ENCODE data around the gene LAYN. TPM values are rescaled to one million over a fixed set of nuclear protein-coding genes. Genes with fewer than 3 reads are reported as not detected.

LAYN gene
- total RNA-seq, 6 experiments from 2014 or later: 0.19 to 2.0 (median 0.59) TPM

DNA sequence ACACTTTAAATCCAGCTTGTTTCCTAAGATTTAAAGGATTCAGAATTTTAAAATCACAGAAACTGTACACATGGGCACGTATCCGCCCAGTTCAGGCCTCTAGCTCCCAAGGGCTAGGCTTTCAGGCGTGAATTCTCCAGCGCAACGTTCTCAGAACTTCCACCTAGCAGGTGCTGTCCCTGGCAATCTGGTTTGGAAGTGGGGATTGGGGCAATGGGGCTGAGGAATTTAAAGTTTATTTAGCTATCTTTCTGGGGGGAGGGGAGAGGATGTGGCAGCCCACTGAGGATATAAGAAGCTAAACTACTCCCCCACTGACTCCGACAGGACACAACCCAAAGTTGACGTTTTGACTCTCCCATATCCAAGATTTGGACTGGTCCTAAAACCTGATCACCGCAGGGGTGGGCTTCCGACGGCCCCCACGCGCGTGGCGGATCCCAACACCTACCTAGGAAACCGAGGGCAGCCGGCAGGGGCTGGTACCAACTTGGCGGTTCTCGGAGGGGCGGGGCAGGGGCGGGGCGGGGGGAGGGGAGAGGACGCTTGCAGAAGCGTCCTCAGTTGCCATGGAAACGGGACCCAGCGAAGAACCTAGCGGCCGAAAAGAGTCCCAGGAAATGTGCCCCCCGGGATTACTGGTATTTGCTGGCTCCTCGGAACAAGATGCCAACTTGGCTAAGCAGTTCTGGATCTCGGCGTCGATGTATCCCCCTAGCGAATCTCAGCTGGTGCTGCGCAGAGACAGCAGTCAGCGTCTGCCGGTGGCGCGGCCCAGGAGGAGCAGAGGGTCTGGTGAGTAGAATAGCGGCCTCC lies 26.1 kb upstream of the LAYN start, which contains the start of gene HOATZ:
Gene HOATZ, plus strand, starts transcription at position 563 of the 816 bp plus-strand sequence. Its CDS starts 7 bp downstream, at position 570.
- intact Hi-C loops (cut with DNase I): no loop called here
- H3K9me3 ChIP-seq: no peaks in the 10 kb centered on the region
- H3K27ac ChIP-seq: no peak within 1 kb of the TSS
- H3K4me3 ChIP-seq: no peak within 1 kb of the TSS
- DNase-seq (no peak), ATAC-seq (no peak)
- WGBS (ENCODE audit: insufficient coverage, low coverage, low lambda C conversion rate, missing lambda C conversion rate): 16% methylated on average over 28 of the region's 39 CpGs
- no peak for TF ChIP-seq POLR2A (IDR thresholded peaks at IDR 0.05)
- TF ChIP-seq, protein P1, sequence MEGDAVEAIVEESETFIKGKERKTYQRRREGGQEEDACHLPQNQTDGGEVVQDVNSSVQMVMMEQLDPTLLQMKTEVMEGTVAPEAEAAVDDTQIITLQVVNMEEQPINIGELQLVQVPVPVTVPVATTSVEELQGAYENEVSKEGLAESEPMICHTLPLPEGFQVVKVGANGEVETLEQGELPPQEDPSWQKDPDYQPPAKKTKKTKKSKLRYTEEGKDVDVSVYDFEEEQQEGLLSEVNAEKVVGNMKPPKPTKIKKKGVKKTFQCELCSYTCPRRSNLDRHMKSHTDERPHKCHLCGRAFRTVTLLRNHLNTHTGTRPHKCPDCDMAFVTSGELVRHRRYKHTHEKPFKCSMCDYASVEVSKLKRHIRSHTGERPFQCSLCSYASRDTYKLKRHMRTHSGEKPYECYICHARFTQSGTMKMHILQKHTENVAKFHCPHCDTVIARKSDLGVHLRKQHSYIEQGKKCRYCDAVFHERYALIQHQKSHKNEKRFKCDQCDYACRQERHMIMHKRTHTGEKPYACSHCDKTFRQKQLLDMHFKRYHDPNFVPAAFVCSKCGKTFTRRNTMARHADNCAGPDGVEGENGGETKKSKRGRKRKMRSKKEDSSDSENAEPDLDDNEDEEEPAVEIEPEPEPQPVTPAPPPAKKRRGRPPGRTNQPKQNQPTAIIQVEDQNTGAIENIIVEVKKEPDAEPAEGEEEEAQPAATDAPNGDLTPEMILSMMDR (IDR thresholded peaks at IDR 0.05): no peak
- H3K36me3 ChIP-seq: no peaks in the 10 kb centered on the region
- H3K4me1 ChIP-seq: peaks cover 0 to 9% (median 4%) of the 10 kb centered on the region in 4 donors
- H3K27me3 ChIP-seq: peaks cover 0 to 28% of the 10 kb centered on the region in 2 donors

- TF ChIP-seq, protein P1 (IDR thresholded peaks at IDR 0.05): no peak
- TF ChIP-seq POLR2A (IDR thresholded peaks at IDR 0.05): no peak
- H3K36me3 ChIP-seq: no peaks in the 10 kb centered on the region
- H3K4me1 ChIP-seq: peaks cover 0 to 9% (median 4%) of the 10 kb centered on the region in 4 donors
- DNase-seq: no peak
- no peak overlapping the region for H3K27ac ChIP-seq
- no peak overlapping the region for H3K4me3 ChIP-seq
- H3K27me3 ChIP-seq: peaks cover 0 to 28% of the 10 kb centered on the region in 2 donors
- intact Hi-C loops (cut with DNase I): no loop called here
- WGBS (ENCODE audit: insufficient coverage, low coverage, low lambda C conversion rate, missing lambda C conversion rate): 64% methylated on average over 2 of the region's 2 CpGs
- no peaks in the 10 kb centered on the region for H3K9me3 ChIP-seq
- no peak for ATAC-seq
These were observed 24.9 kb upstream of the LAYN start for GRCh38 chr11:111515591-111515990.

DNA sequence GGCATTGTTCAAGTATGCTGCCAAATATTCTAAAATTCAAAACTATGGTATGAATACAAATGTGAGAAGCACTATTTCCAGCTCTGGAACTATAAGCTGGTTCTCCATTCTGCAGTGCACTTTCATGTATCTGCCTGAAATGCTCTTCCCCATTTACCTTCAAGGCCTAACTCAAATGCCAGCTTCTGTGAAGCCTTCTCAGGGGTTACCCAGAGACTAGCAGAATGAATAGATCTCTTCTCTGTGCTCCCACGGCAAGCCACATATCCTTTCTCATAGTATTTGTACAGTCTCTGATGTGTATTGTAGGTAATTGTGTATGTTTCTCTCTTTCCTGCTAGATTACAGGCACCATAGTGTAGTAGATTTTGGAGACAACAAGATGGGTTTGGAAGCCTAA lies 21.9 kb upstream of the LAYN start:
- no peak overlapping the region for H3K27ac ChIP-seq
- H3K27me3 ChIP-seq: peaks cover 0 to 8% of the 10 kb centered on the region in 2 donors
- WGBS (ENCODE audit: insufficient coverage, low coverage, low lambda C conversion rate, missing lambda C conversion rate): 55% methylated on average over 1 of the region's 1 CpG
- H3K9me3 ChIP-seq: no peaks in the 10 kb centered on the region
- ATAC-seq (no peak), DNase-seq (no peak)
- no peak overlapping the region for H3K4me3 ChIP-seq
- no peaks in the 10 kb centered on the region for H3K4me1 ChIP-seq
- H3K36me3 ChIP-seq: no peaks in the 10 kb centered on the region
- intact Hi-C loops (cut with DNase I): no loop called here
- TF ChIP-seq POLR2A (IDR thresholded peaks at IDR 0.05): no peak
- TF ChIP-seq, protein P1 (IDR thresholded peaks at IDR 0.05): no peak

- Histone ChIP-seq H3K36me3 (no peaks in the 10 kb centered on the region), H3K27ac (no peak overlapping the region), H3K4me3 (no peak overlapping the region), H3K4me1 (no peaks in the 10 kb centered on the region), H3K27me3 (no peaks in the 10 kb centered on the region), H3K9me3 (no peaks in the 10 kb centered on the region)
- WGBS (ENCODE audit: insufficient coverage, low coverage, low lambda C conversion rate, missing lambda C conversion rate): 91% methylated on average over 2 of the region's 2 CpGs
- DNase-seq (no peak), ATAC-seq (no peak)
- TF ChIP-seq, protein P1 (IDR thresholded peaks at IDR 0.05): no peak
- intact Hi-C loops (cut with DNase I): no loop called here
These were observed 20.0 kb upstream of the LAYN start for GRCh38 chr11:111520560-111520959.
